ENCODE results near the gene RPP40.

RPP40 gene

DNA sequence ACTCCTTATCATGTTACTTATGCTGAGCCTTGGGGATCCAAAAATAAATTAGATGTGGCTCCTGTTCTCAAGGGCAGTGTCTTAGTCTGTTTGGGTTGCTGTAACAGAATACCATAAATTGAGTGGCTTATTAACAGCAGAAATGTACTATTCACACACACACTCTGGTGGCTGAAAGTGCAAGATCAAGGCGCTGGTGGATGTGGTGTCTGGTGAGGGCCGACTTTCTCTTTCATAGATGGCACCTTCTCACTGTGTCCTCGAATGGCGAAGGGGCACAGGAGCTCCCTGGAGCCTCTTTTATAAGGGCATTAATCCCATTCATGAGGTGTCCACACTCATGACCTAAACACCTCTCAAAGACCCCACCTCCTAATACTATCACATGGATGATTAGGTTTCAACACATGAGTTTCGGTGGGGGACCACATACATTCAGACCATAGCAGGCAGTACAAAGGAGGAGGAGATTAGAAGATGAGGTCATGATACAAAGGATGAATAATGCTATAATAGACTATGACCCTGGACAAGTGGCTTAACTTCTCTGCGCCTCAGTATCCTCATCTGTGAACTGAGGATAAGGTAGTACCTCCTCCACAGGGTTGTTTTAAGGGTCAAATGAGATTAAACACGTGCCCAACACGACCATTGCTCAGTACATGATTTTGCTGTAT, 34.1 kb downstream of the RPP40 start:
- no peak for DNase-seq (ENCODE audit: low read depth)

DNA sequence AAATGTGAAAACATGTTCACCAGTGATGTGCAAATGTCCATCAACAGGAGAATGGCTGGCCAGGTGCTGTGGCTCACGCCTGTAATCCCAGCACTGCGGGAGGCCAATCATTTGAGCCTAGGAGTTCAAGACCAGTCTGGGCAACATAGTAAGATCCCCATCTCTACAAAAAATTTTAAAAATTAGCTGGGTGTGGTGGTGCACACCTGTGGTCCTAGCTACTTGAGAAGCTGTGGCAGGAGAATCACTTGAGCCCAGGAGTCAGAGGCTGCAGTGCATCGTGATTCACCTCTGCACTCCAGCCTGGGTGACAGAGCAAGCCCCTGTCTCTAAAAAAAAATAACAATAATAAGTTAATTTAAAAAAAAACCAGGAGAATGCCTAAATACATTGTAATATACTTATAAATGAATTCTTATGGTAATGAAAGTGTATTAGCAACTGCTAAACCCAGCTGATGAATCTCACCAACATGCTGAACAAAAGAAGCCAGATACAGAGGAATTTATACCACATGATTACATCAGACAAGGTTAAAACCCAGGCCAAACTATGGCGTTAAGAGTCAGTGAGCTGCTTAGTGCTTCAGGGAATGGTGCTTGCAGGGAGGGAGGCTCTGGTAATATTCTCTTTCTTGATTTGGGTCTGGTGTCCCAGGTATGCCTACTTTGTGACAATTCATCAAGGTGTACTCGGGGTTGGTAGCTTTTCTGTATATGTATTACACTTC, 36.4 kb downstream of the RPP40 start:
- DNase-seq (ENCODE audit: low read depth) = no peak

GRCh38 chr6:4965562-4966389, 38.1 kb downstream of the RPP40 start:
- no peak for DNase-seq (ENCODE audit: low read depth)

DNA sequence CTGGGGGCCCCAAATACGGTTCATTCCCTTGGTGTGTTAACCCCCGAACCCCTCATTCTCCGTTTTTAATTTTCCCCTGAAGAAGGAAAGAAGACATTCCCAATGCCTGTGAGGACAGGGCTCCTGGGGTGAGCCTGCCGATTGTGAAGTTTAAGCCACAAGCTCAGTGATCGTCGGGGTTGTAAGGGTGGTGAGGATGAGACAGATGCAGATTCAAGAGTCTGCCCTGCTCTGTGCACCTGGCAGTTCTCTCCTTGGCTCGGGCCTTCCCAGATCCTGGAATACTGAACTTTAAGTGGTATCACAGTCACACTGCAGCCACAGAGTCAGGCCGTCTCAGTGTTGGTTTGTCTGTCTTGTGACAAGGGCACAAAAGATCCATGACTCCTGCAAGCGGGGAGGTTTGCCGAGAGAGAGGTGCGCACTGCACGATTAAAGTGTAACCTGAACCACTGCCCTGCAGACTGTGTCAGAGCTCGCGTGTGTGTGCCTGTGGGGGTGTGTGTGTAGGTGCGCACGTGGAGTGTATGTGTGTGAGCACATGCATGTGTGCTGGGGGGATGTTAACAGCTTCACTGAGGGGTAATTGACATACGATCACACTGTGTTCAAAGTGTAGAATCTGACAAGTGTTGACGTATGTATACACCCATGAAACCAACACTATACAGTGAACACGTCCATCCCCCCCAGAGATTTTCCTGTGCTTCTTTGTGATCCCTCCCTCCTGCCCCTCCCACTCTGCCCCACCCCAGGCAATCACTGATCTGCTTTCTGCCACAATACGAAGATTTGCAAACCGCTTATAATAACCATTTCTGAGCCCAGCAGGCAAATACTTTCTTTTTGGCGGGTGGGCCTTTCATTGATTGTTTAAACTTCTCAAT, 38.9 kb downstream of the RPP40 start:
- no peak for DNase-seq (ENCODE audit: low read depth)

GRCh38 chr6:4962905-4963304, 40.9 kb downstream of the RPP40 start:
- no peak for DNase-seq (ENCODE audit: low read depth)

DNA sequence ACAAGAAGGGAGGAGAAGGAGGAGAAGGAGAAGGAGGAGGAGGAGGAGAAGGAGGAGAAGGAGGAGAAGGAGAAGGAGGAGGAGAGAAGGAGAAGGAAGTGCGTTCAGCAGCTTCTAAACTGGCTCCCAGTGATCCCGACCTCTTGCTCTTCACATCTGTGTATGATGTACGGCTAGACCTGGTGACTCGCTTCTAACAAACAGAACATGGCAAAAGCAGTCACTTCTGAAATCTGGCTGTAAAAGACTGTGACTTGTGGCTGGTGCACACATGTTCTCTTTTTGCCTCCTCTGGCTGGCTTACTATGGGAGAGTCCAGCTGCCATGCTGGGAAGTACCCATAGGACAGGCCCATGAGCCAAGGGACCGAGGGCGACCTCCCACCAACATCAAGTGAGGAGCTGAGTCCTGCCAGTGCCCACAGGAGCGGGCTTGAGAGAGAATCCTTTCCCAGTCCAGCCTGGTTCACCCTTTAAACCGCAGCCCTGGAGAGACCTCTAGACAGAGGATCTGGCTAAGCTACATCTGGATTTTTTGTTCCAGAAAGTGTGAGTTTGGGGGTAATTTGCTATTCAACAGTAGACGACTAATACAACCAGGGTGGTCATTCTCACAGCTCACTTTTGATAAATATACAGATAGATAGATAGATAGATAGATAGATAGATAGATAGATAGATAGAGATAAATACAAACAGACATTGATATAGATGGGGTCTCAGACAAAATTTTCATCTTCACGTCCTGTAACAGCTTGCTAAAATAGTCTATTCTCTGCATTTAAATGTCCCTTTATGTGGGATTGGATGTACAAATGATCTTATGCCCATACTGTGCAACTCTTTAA, 42.3 kb downstream of the RPP40 start:
- DNase-seq (ENCODE audit: low read depth) = no peak

DNA sequence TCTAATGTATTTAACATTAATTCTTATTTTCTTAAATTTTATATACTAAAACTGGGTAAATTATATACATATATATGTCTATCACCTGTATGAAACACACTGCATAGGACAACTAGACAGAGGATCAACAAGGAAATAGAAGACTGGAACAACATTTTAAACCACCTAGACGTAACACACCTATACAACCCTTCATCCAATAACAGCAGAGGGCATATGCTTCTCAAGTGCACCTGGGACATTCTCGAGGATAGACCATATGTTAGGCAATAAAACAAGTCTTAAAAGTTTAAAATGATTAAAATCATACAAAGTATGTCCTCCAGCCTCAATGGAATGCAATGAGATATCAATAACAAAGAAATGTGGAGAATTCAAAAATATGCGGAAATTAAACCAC, 45.2 kb downstream of the RPP40 start:
- DNase-seq (ENCODE audit: low read depth) = no peak

- no peak for DNase-seq (ENCODE audit: low read depth)
These were observed 46.2 kb downstream of the RPP40 start for GRCh38 chr6:4957521-4958231.

GRCh38 chr6:4956625-4957024, 47.2 kb downstream of the RPP40 start:
- DNase-seq (ENCODE audit: low read depth) = no peak

DNA sequence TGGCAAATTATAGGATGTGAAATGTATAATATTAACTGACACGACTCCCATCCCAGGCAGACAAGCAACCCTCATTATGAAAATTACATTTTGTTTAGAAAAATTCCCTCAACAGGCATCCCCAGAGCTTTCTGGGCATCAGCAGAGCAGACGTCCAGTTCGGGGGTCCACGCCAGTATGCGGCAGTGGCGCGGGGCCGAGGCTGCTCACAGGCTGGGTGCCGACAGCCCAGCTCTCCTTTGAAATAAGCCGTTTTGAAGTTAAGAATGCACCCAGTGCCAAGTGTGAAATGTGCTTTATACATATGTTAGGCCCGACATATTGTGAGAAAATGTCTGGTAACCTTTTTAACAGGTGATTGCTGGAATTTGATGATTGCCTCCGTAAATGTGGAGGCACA, 50.4 kb downstream of the RPP40 start:
- DNase-seq (ENCODE audit: low read depth) = no peak

DNA sequence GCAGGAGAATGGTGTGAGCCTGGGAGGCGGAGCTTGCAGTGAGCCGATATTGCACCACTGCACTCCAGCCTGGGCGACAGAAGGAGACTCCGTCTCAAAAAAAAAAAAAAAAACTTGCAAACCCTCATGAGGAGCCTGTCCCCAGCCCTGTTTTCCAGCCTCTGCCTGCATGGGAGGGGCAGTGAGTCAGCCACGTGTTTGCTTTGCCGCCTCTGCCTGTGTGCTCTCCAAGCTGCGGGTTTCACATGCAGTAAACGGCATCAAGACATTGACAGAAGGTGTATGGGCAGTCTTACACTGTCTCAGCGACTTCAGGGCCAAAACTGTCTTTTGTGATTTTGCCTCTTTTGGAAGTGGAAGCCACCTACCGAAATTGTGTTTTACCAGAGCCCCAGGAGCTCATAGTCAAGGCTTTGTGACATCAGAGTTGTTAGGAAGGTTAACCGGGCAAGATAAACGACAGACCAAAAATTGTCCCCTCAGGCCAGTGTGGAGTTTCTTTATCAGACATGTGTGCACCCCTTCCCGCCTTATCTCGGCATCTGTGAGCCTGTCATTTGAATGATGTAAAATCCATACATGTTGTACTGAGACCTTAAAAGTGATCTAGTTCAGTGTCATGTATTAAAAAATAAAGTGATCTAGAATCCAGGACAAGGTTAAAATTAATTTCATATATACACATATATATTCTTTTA, 52.9 kb downstream of the RPP40 start:
- no peak for DNase-seq (ENCODE audit: low read depth)

DNA sequence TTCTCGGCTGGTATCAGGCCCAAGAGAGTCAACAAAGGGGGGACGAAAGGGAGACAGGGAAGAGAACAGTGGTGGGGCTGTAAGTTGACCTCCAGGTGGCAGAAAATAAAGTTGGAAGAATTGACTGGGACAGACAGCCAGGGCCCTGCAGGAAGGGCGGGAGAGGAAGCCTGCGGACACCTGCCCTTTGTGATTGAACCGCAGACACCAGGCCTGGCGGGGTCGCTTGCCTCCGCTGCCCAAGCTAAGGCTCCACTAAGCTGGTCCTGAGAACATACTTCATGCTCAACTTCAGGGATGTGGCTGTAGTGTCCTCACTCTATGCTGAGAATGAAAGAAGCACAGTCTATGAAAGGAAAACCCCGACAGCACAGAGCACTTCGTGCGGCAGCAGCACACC, 53.8 kb downstream of the RPP40 start:
- no peak for DNase-seq (ENCODE audit: low read depth)

- no peak for DNase-seq (ENCODE audit: low read depth)
These were observed 54.9 kb downstream of the RPP40 start for GRCh38 chr6:4948781-4949450.

DNA sequence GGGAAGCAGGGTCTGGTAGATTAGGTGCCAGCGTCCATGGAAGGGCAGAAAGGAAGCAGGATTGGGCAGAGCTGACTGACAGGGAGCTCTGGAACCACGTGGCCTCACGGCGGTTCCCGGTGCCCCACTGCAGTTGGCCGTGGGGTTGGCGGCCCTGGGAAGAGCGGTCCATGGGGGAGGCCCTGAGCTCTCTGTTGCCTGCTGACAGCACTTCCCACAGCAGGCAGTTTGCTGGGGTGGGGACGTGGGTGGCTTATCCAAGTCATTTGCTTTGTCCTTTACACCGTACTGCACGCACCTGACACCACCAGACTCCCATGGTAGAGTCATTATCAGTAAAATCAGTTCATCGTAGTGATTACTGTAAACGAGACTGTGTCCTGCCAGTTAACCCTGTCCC, 56.1 kb downstream of the RPP40 start:
- DNase-seq (ENCODE audit: low read depth) = no peak

- no peak for DNase-seq (ENCODE audit: low read depth)
These were observed 57.3 kb downstream of the RPP40 start for GRCh38 chr6:4946521-4946920.

All from T follicular helper cell (primary cell).